GM10847 (cell line): Measurements from ENCODE around the gene CHMP4B.

ENCODE experiments used
- POLR2A ChIP-seq: IDR thresholded peaks from 2 replicates; pipeline ENCODE4 v1.6.1; 2011; ENCODE audit not compliant: insufficient read length; ENCODE audit errors: extremely low read depth

Gene CHMP4B

GRCh38 chr20:33826270-33826897, 15.2 kb downstream of the CHMP4B start:
- no peak for TF ChIP-seq POLR2A

GRCh38 chr20:33827109-33827508, 16.0 kb downstream of the CHMP4B start:
- TF ChIP-seq POLR2A: no peak

- no peak for TF ChIP-seq POLR2A
Observed at GRCh38 chr20:33827634-33828325, 16.6 kb downstream of the CHMP4B start.

DNA sequence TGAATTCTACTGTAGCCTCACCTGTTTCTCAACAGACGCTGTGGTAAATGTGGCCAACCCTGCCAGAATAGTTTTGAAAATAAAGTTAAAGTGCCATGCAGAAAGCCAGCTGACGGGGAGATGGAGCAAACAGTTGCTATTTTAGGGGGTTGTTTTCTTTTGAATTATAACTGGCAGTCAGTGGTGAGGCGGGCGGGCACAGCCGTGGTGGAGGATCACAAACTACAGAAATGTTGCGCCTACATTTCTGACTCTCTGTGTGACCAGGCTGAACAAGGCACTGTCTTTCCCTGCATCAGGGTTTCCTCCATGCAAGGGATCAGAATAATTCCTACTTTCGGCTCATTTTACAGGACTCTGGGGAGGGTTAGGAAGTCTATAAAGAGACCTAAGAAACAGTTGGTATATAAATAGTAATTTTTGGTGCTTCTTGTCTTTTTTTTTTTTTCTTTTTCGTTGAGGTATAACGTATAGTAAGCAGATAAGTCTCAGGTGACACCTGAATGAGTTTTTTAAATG, 17.2 kb downstream of the CHMP4B start:
- no peak for TF ChIP-seq POLR2A

GRCh38 chr20:33828967-33829560, 17.9 kb downstream of the CHMP4B start:
- TF ChIP-seq POLR2A: no peak

DNA sequence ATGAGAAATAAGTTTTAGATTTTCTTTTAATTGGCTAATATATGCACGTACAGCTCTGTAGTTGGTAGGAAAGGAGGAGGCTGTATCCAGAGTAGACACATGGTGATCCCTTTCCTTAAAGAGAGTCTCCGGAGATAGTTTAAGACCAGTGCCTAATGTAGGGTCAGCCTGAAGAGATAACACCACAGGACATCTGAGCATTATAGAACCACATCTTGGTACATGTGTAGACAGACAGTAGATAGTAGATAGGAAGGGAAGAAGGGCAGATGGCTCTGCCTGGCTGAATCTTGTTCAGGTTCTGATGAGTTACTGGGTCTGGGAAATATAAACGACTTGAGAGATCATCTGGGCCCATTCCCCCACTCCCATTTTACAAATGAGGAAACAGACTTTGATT, 18.5 kb downstream of the CHMP4B start:
- no peak for TF ChIP-seq POLR2A

DNA sequence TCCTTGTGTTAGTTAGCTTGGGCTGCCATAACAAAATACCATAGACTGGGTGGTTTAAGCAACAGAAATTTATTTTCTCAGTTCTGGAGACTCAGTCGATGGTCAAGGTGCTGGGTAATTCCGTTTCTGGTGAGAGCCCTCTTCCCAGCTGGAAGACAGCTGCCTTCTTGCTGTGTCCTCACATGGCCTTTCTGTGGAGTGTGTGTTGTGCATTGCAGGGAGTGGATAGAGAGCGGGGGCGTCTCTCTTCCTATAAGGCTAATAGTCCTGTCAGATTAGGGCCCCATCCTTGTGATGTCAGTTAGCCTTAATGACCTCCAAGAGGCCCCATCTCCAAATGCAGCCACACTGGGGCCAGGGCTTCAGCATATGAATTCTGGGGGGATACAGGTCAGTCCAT, 19.2 kb downstream of the CHMP4B start:
- TF ChIP-seq POLR2A: no peak

- no peak for TF ChIP-seq POLR2A
Observed at GRCh38 chr20:33832103-33832804, 21.1 kb downstream of the CHMP4B start.

- no peak for TF ChIP-seq POLR2A
Observed at GRCh38 chr20:33833333-33833732, 22.2 kb downstream of the CHMP4B start.

DNA sequence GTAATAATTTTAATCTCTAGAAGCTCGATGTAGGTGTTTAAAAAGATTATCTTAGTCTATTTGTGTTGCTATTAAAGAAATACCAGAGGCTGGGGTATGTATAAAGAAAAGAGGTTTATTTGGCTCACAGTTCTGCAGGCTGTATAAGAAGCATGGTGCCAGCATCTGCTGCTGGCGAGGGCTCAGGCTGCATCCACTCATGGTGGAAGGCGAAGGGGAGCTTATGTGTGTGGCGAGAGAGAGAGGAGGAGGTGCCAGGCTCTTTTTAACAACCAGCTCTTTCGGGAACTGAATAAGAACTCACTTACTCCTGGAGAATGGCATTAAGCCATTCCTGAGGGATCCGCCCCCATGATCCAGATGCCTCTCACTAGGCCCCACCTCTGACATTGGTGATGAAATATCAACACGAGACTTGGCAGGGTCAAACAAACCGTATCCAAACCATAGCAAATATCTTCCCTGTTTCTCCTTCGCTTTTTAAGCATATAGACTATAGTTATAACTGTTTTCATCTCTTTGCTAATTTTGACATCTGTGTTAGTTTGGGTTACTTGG, 24.5 kb downstream of the CHMP4B start:
- TF ChIP-seq POLR2A: no peak

GRCh38 chr20:33836277-33836676, 25.1 kb downstream of the CHMP4B start:
- TF ChIP-seq POLR2A: no peak

- TF ChIP-seq POLR2A: no peak
Observed at GRCh38 chr20:33837096-33837830, 26.1 kb downstream of the CHMP4B start.

GRCh38 chr20:33838035-33838864, 27.1 kb downstream of the CHMP4B start:
- no peak for TF ChIP-seq POLR2A

GRCh38 chr20:33839591-33839990, 28.4 kb downstream of the CHMP4B start:
- TF ChIP-seq POLR2A: no peak
